GM12878 (cell line): ENCODE results near the gene DYSF. TPM values are rescaled to one million over a fixed set of nuclear protein-coding genes. Genes with fewer than 3 reads are reported as not detected.

Source experiments
- ATAC-seq: fragments of 200-7000 bp; cut with Tn5 transposase; 3 replicates; pipeline ENCODE4 v1.9.1; 2020; ENCODE audit warnings: mild to moderate bottlenecking, moderate library complexity
- BruUV-seq: library from RNA; stranded (reverse); fragments of 400-500 nt; replicated peaks from 2 replicates; lab custom pipeline; 2021; lab: Mats Ljungman, UMichigan
- CTCF ChIA-PET: fragments of 300-600 bp; sonication (Branson Sonifier 250); formaldehyde crosslinking; extraction: SDS; loops from one replicate; lab custom pipeline; 2021; ENCODE audit warnings: inconsistent platforms; lab: Yijun Ruan, JAX
- POLR2A ChIA-PET: fragments of 350-600 bp; formaldehyde crosslinking; extraction: SDS; loops from one replicate; lab custom pipeline; 2021; ENCODE audit warnings: inconsistent platforms; lab: Charles Lee
- RAD21 ChIA-PET: fragments of 300-600 bp; sonication (Branson Sonifier 250); formaldehyde crosslinking; loops from one replicate; lab custom pipeline; 2023; ENCODE audit warnings: antibody characterized with exemption; ENCODE audit not compliant: unreplicated experiment; lab: Charles Lee
- SMC1A ChIA-PET: fragments of 300-600 bp; sonication (Branson Sonifier 250); formaldehyde crosslinking; loops from one replicate; lab custom pipeline; 2023; ENCODE audit not compliant: unreplicated experiment, uncharacterized antibody; lab: Charles Lee
- DNase-seq: peaks from one replicate; pipeline ENCODE4 v3.0.0-alpha.2; 2011; ENCODE audit warnings: low read depth, low spot score
- FAIRE-seq: peaks from 3 replicates; lab custom pipeline; 2011; peaks lifted over from hg19 to GRCh38; lab: Jason Lieb, UNC
- H2AFZ ChIP-seq: 2 replicates; pipeline ENCODE4 v1.6.0; 2011; ENCODE audit warnings: low read depth, low read length, control low read depth; ENCODE audit not compliant: control insufficient read depth
- H3K27ac ChIP-seq: 2 replicates; pipeline ENCODE4 v1.5.1; 2011; ENCODE audit warnings: control low read depth; ENCODE audit not compliant: control insufficient read depth, insufficient read depth
- H3K27me3 ChIP-seq, 2 experiments: replicated peaks in 1 of 2; 2 replicates each; pipeline versions ENCODE4 v1.6.0 to v1.6.1; 2011; ENCODE audit warnings: low read length in 1 of 2; ENCODE audit not compliant: control insufficient read depth in 2 of 2, insufficient read depth in 2 of 2
- H3K36me3 ChIP-seq, 2 experiments: 2 replicates each; pipeline ENCODE4 v1.5.1; 2011; ENCODE audit warnings: low read length in 1 of 2; ENCODE audit not compliant: control insufficient read depth in 2 of 2, insufficient read depth in 2 of 2
- H3K4me1 ChIP-seq: 2 replicates; pipeline ENCODE4 v1.6.1; 2011; ENCODE audit warnings: mild to moderate bottlenecking, low read length, moderate library complexity, mixed read lengths; ENCODE audit not compliant: control insufficient read depth, insufficient read depth
- H3K4me2 ChIP-seq: 2 replicates; pipeline ENCODE4 v1.6.0; 2011; ENCODE audit warnings: control low read depth; ENCODE audit not compliant: control insufficient read depth, insufficient read depth
- H3K4me3 ChIP-seq: fragments of 200-600 bp; sonication (generic); 2 replicates; pipeline ENCODE4 v1.5.1; 2016
- H3K79me2 ChIP-seq: 2 replicates; pipeline ENCODE4 v1.6.0; 2011; ENCODE audit warnings: low read length; ENCODE audit not compliant: control insufficient read depth, insufficient read depth
- H3K9ac ChIP-seq: 2 replicates; pipeline ENCODE4 v1.8.0; 2011; ENCODE audit warnings: low read length, control low read depth, mixed read lengths; ENCODE audit not compliant: control insufficient read depth, insufficient read depth
- H3K9me3 ChIP-seq: replicated peaks from 3 replicates; pipeline ENCODE4 v1.5.1; 2011; ENCODE audit warnings: mild to moderate bottlenecking, low read length; ENCODE audit not compliant: control insufficient read depth, insufficient read depth
- H4K20me1 ChIP-seq: 2 replicates; pipeline ENCODE4 v1.6.0; 2011; ENCODE audit not compliant: control insufficient read depth, insufficient read depth
- CEBPZ ChIP-seq: fragments of 150-350 bp; IDR thresholded peaks from 2 replicates; pipeline ENCODE4 v1.6.1; 2016; ENCODE audit warnings: low read depth, low read length
- IKZF2 ChIP-seq, 2 experiments: fragments of 450-650 bp; IDR thresholded peaks; 2 replicates each; pipeline ENCODE4 v1.6.1; 2017; ENCODE audit warnings: mild to moderate bottlenecking in 2 of 2, moderate library complexity in 2 of 2
- KLF5 ChIP-seq: fragments of 450-650 bp; IDR thresholded peaks from 2 replicates; pipeline ENCODE4 v1.6.1; 2014; ENCODE audit warnings: mild to moderate bottlenecking; ENCODE audit not compliant: partially characterized antibody
- LARP7 ChIP-seq: fragments of 450-650 bp; IDR thresholded peaks from 2 replicates; pipeline ENCODE4 v1.6.1; 2017; ENCODE audit warnings: mild to moderate bottlenecking
- MEF2A ChIP-seq: IDR thresholded peaks from 2 replicates; pipeline ENCODE4 v1.6.1; 2011; ENCODE audit warnings: low read depth, mild to moderate bottlenecking, low read length, moderate library complexity; ENCODE audit not compliant: insufficient read depth
- MEF2B ChIP-seq: fragments of 450-650 bp; IDR thresholded peaks from 2 replicates; pipeline ENCODE4 v1.6.1; 2018; ENCODE audit warnings: mild to moderate bottlenecking, moderate library complexity; ENCODE audit not compliant: partially characterized antibody, poor library complexity, severe bottlenecking
- MLLT1 ChIP-seq: fragments of 450-650 bp; IDR thresholded peaks from 2 replicates; pipeline ENCODE4 v1.6.1; 2016; ENCODE audit warnings: mild to moderate bottlenecking
- PML ChIP-seq: IDR thresholded peaks from 2 replicates; pipeline ENCODE4 v1.6.1; 2012; ENCODE audit warnings: low read length, inconsistent platforms
- SIX5 ChIP-seq: IDR thresholded peaks from 2 replicates; pipeline ENCODE4 v1.6.1; 2011; ENCODE audit warnings: mild to moderate bottlenecking, low read depth, low read length, moderate library complexity; ENCODE audit not compliant: severe bottlenecking
- SKIL ChIP-seq: fragments of 450-650 bp; IDR thresholded peaks from 2 replicates; pipeline ENCODE4 v1.6.1; 2017; ENCODE audit warnings: mild to moderate bottlenecking, low read depth, inconsistent platforms; ENCODE audit not compliant: poor library complexity, severe bottlenecking
- SMAD5 ChIP-seq: IDR thresholded peaks from 2 replicates; pipeline ENCODE4 v1.6.1; 2016; ENCODE audit warnings: antibody characterized with exemption, low read depth
- ZNF24 ChIP-seq: fragments of 450-650 bp; IDR thresholded peaks from 2 replicates; pipeline ENCODE4 v1.6.1; 2017; ENCODE audit warnings: antibody characterized with exemption, mild to moderate bottlenecking
- WGBS: methylation state at CpG from one replicate; pipeline ENCODE4 v1.1.6; 2016; ENCODE audit warnings: low lambda C conversion rate; ENCODE audit not compliant: insufficient replicate concordance, insufficient coverage; ENCODE audit errors: missing lambda C conversion rate; 5-methylcytosine and 5-hydroxymethylcytosine counted together
- in situ Hi-C: fragments of 300-500 bp; cut with MboI; formaldehyde crosslinking; loops from 9 replicates; pipeline ENCODE4 v1.14.3; 2018; ENCODE audit warnings: mixed read lengths
- intact Hi-C: fragments of 100-400 bp; cut with micrococcal nuclease; formaldehyde crosslinking; loops from one replicate; pipeline ENCODE4 v1.14.2; 2022; ENCODE audit not compliant: unreplicated experiment
- polyA plus RNA-seq, 11 experiments: library from polyadenylated mRNA; depleted of rRNA in 4 of 11; unstranded in 6 of 11; stranded (reverse) in 5 of 11; fragments of >200 nt; fragmentation: Nextera tagmentation in 4 of 11; fragmentation: Illumina TruSeq in 1 of 11; extraction: Ambion mirVana in 4 of 11; extraction: Trizol in 1 of 11; gene quantifications; 1 replicate in 1 of 11; 2 replicates in 10 of 11; pipeline versions ENCODE4 v1.2.1 to v1.2.3, GENCODE V29; 2011 to 2016; ENCODE audit warnings: inconsistent platforms in 2 of 11, missing spikeins in 2 of 11, low read depth in 1 of 11
- total RNA-seq, 4 experiments: library from RNA; depleted of rRNA in 3 of 4; stranded (reverse); fragments of >200 nt in 3 of 4; fragmentation: Illumina TruSeq in 1 of 4; extraction: Trizol in 1 of 4; gene quantifications; 2 replicates each; pipeline versions ENCODE4 v1.2.1 to v1.2.3, GENCODE V29; 2013 to 2021
- TF ChIP-seq, protein P1 (sequence below): IDR thresholded peaks from 2 replicates; pipeline ENCODE4 v1.6.1; 2011; ENCODE audit warnings: borderline replicate concordance, low read depth, mild to moderate bottlenecking, moderate library complexity, low read length; ENCODE audit not compliant: insufficient read depth, poor library complexity, severe bottlenecking
- TF ChIP-seq, protein P2 (sequence below): IDR thresholded peaks from 2 replicates; pipeline ENCODE4 v1.6.1; 2012; ENCODE audit warnings: low read depth, low read length, improper control_type of control experiment

The DYSF gene
- total and polyA plus RNA-seq, 10 of the 15 experiments (the other 5 are each of a cell fraction or from before 2014, with no cell fraction given) = under 0.01 to 0.15 (median 0.03) TPM; not detected in 7

DNA sequence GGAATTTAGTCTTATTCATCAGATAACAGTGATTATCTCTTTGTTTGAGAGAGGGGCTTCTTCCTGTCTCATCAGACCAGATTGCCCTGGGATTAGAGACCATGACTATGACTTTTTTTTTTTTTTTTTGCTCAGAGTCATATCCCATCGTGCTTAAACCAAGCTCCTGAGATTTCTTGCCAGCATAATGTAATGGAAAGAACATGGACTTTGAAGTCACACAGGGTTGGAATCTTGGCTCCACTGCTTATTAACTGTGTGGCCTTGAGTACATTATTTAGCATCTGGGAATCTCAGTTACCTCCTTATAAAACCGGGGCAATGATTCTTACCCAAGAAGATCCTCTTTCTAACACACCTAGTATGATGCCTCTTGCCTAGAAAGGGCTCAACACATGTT lies 268.3 kb downstream of the DYSF start:
- no peaks in the 10 kb centered on the region for H3K27me3 ChIP-seq
- intact Hi-C loops (no loop called here), in situ Hi-C loops (no loop called here)
- no peaks in the 10 kb centered on the region for H3K4me1 ChIP-seq
- no peak overlapping the region for H3K4me2 ChIP-seq
- no TSS peak for BruUV-seq
- H4K20me1 ChIP-seq = no peaks in the 10 kb centered on the region
- POLR2A ChIA-PET = no interaction called here
- H3K79me2 ChIP-seq = no peaks in the 10 kb centered on the region
- H2AFZ ChIP-seq = no peak overlapping the region
- H3K9ac ChIP-seq = no peak overlapping the region
- SMC1A ChIA-PET = no interaction called here
- H3K27ac ChIP-seq = no peak overlapping the region
- RAD21 ChIA-PET = no interaction called here
- WGBS = 8% methylated on average over 2 of the region's 2 CpGs
- H3K36me3 ChIP-seq = no peaks in the 10 kb centered on the region
- H3K9me3 ChIP-seq = no peaks in the 10 kb centered on the region
- ATAC-seq (no peak), FAIRE-seq (no peak), DNase-seq (no peak)
- no peak overlapping the region for H3K4me3 ChIP-seq
- CTCF ChIA-PET = no interaction called here
- TF ChIP-seq MEF2A (no peak), ZNF24 (no peak), SIX5 (no peak), SKIL (no peak), KLF5 (no peak), IKZF2 (IDR thresholded peaks at IDR 0.05) (no peak), PML (no peak), SMAD5 (no peak), LARP7 (no peak), MEF2B (no peak), MLLT1 (no peak), CEBPZ (no peak)
- TF ChIP-seq, protein P1, sequence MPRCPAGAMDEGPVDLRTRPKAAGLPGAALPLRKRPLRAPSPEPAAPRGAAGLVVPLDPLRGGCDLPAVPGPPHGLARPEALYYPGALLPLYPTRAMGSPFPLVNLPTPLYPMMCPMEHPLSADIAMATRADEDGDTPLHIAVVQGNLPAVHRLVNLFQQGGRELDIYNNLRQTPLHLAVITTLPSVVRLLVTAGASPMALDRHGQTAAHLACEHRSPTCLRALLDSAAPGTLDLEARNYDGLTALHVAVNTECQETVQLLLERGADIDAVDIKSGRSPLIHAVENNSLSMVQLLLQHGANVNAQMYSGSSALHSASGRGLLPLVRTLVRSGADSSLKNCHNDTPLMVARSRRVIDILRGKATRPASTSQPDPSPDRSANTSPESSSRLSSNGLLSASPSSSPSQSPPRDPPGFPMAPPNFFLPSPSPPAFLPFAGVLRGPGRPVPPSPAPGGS = no peak
- TF ChIP-seq, protein P2, sequence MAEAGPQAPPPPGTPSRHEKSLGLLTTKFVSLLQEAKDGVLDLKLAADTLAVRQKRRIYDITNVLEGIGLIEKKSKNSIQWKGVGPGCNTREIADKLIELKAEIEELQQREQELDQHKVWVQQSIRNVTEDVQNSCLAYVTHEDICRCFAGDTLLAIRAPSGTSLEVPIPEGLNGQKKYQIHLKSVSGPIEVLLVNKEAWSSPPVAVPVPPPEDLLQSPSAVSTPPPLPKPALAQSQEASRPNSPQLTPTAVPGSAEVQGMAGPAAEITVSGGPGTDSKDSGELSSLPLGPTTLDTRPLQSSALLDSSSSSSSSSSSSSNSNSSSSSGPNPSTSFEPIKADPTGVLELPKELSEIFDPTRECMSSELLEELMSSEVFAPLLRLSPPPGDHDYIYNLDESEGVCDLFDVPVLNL = no peak
